ENCODE results near the gene SGCA.

Gene SGCA

GRCh38 chr17:50209472-50210239 is 43.9 kb downstream of the SGCA start:
- DNase-seq (ENCODE audit: low read depth), result peak; percentile 96

DNA sequence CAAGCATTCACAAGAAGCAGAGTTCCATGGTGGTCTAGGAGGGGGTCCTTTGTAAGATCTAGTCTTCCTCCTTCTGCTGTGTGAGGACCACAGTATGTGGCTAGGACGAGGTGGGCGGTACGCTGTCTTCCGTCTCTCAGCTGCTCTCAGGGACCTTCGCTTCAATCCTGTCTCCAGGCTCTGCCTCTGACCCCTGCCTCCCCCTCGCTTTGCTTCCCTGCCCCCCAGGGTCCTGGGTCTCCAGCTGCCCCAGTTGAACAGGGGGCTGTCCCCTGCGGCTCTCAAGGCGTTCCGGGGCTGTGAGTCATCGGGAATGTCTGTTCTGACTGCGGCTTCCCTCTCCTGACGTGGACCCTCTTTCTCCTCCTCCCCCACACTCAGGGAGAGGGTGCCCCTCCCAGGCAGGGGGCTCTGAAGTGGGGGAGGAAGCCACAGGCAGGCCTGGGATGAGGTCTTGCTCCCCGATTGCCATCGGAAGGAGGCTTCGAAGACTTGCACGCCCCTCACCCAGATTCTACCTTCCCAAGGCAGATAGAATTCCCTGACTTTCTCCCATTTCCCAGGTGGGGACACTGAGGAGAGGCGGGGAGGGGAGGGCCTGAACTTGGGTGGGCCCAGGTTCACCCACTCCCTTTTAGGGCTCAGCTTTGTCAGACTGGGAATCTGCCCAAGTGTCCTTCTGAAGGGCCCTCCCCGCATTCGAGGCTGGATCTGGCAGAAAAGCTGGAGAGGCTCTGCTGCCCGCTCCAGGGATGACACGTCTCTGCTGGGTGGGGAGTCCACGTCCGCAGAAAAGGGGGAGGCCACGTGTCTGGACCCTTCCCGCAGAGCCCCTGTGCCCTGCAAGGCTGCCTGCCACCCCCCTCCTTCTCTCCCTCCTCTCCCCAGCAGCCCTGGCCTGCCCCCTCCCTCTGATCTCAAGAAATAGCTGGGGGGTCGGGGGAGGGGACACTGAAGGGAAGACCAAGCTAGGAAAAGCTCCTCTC is 44.7 kb downstream of the SGCA start:
- DNase-seq (ENCODE audit: low read depth), result peak; percentile 95

GRCh38 chr17:50211249-50212120 is 45.7 kb downstream of the SGCA start:
- DNase-seq (ENCODE audit: low read depth), result no peak

GRCh38 chr17:50212121-50212843 is 46.5 kb downstream of the SGCA start:
- DNase-seq (ENCODE audit: low read depth), result no peak

GRCh38 chr17:50213026-50214022 is 47.5 kb downstream of the SGCA start:
- no peak for DNase-seq (ENCODE audit: low read depth)

- no peak for DNase-seq (ENCODE audit: low read depth)
These were observed 49.4 kb downstream of the SGCA start for GRCh38 chr17:50214976-50215760.

DNA sequence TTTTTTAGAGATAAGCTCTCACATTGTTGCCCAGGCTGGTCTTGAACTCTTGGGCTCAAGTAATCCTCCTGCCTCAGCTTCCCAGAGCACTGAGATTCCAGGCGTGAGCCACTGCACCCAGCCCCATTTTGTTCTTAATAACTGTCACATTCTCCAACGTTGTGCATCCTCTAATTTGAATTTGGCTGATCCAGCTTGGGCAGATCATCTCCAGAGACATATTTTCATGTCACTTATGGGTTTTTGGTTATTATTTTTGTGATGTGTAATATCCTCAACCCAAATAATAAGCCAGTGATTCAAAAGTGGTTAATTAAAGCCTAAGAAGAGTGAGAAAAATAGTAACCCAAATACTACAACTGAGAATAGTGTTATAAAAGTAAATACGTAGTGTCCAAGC is 51.8 kb downstream of the SGCA start:
- DNase-seq (ENCODE audit: low read depth), result no peak

GRCh38 chr17:50218071-50218759 is 52.4 kb downstream of the SGCA start:
- DNase-seq (ENCODE audit: low read depth), result no peak

DNA sequence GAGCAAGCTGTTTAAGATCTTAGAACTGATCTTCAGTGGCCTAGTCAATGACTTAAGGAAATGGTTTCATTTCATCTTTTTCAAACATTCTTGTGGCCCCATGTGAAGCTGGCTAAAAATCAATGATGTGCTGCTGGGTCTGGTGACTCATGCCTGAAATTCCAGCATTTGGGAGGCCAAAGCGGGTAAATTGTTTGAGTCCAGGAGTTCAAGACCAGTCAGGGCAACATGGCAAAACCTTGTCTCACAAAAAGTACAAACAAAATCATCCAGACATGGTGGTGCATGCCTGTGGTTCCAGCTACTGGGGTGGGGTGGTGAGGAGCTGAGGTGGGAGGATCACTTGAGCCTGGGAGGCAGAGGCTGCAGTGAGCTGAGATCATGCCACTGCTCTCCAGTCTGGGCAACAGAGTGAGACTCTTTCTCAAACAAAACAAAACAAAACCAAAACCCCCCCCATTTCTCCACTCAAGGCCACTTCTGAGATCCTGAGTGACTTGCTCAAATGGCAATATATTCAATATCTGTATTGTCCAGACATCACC is 53.0 kb downstream of the SGCA start:
- peak; percentile 84 for DNase-seq (ENCODE audit: low read depth)

DNA sequence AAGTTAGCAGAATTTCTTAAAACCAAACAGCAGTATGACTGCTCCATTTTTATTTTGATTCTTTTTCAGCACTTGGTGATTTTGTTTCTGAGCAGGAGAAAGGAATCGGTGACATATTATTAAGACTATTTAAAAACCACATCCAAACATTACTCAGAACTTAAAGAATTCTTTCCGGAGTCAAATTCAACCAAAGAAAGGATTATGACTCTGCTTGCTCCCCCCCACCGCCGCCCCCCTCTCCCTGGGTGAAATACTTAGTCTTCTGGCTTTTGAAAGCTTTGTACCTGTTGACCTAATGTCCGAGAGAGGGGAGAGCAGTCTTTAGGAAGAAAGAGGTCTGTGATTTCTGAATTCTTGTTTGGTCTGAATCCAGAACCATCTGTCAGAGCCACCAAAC is 53.5 kb downstream of the SGCA start:
- peak; percentile 73 for DNase-seq (ENCODE audit: low read depth)

- DNase-seq (ENCODE audit: low read depth), result no peak
These were observed 54.2 kb downstream of the SGCA start for GRCh38 chr17:50219939-50220465.

DNA sequence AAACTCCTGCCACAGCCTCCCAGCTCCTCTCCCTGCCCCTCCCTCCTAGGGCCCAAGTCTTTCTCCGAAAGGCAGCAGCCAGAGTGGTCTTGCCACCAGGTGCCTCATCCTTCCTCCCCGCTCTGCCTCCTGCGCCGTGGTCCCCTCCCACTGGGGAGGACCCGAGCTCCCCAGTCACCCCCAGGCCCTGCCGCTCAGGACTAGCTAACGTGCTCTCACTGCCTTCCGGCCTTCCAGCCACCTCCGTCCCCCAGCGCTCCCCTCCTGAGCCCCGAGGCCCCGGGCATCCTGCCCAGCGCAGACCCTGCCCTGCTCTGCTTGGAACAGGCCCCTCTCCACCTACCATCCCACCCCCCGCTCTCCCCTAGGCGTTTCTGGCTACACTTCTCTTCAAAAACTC is 55.0 kb downstream of the SGCA start:
- no peak for DNase-seq (ENCODE audit: low read depth)

- no peak for DNase-seq (ENCODE audit: low read depth)
These were observed 55.6 kb downstream of the SGCA start for GRCh38 chr17:50221266-50221863.

DNA sequence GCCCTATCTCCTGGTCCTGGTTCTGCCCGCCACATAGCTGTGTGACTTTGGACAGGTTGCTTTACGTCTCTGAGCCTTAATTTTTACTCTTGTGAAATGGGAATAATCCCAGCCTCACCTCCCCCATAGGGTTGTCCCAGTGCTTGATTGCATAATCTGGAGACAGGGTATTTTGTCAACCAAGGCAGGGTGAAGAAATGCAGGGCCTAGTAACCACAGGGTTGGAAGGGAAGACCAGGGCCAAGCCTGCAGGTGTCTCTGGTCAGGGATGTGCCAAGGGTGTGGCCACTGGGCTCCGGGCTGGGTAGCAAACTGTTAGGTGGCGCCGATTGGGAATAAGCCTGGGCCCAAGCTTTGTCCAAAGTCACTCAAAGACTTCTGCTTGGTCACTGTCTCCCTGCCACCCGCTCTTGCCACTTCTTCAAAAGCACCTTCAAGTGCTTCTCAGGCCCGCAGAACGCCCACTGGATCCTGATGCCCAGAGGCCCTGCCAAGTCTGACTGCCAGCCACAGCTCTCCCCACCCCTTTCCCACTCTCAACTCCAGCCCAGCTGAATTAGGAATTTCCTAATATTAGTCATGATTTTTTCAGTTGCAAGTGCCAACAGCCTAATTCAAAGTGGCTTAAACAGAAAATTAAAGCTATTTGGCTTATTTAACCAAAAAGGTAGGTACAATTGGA is 56.2 kb downstream of the SGCA start:
- no peak for DNase-seq (ENCODE audit: low read depth)

- DNase-seq (ENCODE audit: low read depth), result no peak
These were observed 57.1 kb downstream of the SGCA start for GRCh38 chr17:50222922-50223321.

Measured in HS-5 (cell line).